ENCODE data around the gene SNED1.

DNA sequence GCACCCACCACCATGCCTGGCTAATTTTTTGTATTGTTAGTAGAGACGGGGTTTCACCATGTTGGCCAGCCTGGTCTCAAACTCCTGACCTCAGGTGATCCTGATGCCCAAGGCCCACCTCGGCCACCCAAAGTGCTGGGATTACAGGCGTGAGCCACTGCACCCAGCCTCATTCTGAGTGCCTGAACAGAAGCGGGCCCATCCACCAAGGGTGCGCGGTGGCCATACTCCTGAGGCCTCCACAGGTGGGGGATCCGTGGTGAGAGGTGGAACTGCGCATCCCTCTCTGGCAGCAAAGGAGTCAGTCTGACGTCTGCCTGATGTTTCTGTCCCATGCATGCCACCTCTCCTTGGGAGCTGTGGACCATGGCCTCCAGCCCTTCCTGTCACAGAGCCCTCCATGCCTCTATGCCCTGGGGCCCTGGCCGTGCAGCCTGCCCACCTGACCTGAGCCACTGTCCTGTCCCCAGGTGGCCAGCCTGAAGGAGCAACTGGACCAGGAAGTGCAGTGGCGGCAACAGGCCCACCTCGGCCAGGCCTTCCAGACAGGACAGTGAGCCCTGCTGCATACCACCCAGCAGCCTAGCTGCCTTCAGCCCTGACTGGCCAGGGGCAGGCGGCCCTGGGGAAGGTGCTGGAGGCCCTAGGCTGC lies 7.6 kb upstream of the SNED1 start:
- no peak for TF ChIP-seq CTCF (IDR thresholded peaks at IDR 0.05)
- TF ChIP-seq EZH2phosphoT487 (IDR thresholded peaks at IDR 0.05): no peak
- TF ChIP-seq EZH2 (IDR thresholded peaks at IDR 0.05): no peak
